GM21723 (cell line): ENCODE results near the gene LAMA2.

Source experiments
- ATAC-seq: cut with Tn5 transposase; IDR thresholded peaks from one replicate; pipeline ENCODE4 v1.9.1; 2021; ENCODE audit warnings: mild to moderate bottlenecking, moderate library complexity; ENCODE audit not compliant: unreplicated experiment

The LAMA2 gene

DNA sequence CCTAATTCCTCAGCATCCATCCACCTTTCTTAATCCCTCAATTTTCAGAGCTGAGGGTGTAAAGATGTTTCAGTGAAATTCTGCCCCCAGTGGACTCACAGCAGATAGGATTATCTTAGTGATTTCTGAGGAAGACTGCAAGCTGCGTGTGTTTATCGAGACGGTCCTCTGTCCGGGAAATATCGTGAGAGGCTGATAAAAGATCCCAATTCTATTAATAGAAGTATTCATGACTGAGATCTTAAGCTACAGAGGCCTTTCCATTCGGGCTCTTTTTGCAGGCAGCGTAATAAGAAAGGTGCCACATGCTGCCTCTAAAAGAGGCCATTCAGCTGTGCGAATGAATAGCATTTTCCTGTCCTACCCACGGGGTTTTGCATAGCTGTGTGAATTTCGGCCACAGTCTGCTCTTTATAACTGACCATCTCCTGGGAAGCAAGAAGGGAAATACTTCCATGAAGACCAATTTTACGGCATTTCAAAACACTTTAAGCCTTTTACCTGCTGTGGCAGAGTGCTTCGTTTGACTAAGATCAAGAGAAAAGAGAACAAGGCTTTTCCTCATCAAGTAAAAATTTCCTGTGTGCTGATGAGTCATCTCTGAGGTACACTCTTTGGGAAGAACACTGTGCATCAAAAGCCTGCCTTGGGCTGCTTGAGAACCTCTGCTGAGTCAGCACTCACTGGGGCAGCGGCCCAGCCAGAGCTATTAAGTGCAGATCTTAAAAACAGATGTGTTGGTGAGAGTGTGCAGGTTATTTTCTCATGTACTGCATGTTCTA, 618.2 kb downstream of the LAMA2 start:
- no peak for ATAC-seq

DNA sequence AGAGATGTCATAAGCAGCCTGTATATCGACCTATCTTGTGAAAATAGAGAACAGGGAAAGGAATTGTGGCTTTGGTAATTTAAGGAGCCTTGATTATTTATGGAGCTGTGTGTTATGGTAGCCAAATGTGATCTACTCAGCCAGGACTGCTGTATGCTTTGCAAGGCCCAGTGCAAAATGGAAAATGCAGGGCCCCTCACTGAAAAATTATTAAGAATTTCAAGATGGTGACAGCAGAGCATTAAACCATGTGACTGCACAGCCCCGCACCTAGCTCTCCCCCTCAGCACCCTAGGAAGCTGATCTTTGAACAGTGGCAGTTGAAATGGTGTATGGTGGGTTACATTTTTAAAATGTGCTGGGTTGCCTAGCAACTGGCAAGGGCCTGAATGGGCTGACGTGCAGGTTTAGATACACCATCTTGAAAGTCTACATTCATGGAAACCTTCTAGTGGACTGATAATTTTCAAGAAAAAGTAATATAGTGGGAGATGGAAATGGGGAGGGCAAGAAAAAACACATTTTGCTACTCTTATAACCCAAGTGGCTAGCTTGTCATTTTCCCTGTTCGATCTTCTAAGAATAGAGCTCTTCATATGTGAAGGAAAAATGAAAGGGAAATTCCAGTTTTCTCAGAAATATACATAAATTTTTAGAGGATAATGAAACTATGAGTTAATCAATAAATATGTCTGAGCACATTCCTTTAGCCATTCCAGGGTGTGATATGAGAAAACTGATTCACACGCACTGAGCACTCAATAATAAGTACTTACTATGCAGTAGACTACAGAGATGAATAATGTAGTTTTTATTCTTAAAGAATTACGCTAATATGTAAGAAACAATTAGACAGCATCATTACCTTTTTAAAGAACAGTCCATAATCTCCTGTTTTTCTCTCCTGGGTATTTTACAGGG, 619.1 kb downstream of the LAMA2 start:
- ATAC-seq = no peak

DNA sequence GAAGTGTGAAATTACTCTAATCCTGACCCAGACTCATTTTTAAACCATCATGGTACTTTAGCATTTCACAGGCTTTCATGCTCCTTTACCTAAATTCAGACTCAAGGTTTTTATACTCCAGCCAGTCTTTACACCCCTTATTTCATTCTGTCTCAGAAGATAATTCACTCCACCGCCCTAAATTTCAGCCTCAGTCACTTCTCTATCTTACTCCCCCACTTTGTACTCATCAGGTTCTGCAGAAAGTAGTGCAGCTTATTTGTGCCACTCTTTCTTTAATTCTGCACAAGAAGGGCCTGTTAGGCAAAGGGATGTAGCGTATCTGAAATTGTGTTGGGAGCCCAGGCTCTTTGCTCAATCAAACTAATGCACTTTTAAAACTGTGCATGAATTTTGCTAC, 621.5 kb downstream of the LAMA2 start:
- no peak for ATAC-seq

DNA sequence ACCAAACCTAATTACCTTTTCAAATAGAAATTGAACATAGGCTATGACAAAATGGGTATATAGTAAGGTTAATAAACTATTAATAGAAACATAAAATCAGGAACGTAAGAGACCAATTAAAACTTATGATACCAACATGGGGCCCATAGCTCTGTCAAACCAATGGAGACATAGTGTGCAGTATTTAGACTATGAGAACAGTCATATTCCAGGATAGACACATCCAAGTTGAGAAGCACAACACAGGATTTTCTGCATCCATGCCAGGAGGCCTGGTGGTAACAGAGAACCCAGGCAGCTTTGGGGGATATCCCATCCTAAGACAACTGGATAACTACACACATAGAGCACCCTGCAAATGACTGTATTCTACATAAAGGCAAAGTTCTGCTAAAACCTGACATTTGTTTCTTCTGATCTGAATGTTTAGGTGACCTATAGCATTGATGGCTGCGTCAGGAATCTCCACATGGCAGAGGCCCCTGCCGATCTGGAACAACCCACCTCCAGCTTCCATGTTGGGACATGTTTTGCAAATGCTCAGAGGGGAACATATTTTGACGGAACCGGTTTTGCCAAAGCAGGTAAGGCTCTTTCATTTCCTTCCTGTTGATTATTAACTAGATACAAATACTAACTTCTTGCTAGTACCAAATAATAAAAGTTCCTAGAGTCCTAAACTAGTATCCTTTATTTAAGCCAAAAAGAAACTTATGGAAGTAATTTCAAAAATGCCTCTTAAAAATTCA, 624.3 kb downstream of the LAMA2 start:
- no peak for ATAC-seq

DNA sequence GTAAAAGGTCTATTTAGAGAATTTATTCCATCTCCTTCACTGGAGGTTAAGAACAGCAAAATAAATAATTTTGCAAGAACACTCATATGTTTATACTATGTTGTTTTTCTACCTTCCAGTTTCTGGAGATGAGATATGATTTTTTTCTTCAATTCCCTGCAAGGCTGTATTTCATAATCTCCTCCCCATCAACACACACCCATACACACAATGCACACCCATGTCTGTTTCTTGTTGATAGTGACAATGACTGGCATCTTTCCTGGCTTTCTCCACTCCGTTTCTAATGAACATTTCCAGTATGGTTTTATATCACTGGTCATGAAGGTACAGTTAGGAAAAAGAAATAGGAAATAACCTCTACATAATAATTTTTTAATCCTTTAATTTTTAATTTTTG, 624.9 kb downstream of the LAMA2 start:
- ATAC-seq = no peak

DNA sequence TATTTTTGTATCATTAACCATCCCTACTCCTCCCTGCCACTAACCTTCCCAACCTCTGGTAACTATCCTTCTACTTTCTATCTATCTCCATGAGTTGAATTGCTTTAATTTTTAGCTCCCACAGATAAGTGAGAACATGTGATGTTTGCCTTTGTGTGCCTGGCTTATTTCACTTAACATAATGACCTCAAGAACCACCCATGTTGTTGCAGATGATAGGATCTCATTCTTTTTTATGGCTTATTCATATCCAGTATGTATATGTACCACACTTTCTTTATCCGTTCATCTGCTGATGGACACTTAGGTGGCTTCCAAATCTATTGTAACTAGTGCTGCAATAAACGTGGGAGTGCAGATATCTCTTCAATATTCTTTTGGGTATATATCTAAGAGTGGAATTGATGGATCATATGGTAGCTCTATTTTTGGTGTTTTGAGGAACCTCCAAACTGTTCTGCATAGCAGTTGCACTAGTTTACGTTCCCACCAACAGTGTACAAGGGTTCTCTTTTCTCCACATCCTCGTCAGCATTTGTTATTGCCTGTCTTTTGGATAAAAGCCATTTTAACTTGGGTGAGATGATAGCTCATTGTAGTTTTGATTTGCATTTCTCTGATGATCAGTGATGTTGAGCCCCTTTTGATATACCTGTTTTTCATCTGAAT, 625.7 kb downstream of the LAMA2 start:
- no peak for ATAC-seq

DNA sequence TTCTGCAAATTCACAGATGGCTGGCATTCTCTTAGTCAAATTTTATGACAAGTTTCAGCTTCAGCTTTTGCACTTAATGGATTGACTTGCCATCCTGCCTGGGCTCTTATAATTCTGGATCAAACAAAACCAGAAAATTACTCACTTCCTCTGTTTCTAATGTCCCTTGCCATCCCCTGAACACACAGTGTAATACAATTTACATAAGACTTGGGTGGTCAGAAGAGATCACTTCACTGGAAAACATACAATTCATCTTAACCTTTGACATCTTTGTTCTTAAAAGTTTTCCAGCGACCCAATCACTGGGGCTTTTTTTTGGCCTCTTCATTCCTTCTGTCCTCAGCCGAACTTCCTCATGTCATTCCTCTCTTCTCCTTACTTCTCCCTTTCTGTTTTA, 628.0 kb downstream of the LAMA2 start:
- no peak for ATAC-seq

DNA sequence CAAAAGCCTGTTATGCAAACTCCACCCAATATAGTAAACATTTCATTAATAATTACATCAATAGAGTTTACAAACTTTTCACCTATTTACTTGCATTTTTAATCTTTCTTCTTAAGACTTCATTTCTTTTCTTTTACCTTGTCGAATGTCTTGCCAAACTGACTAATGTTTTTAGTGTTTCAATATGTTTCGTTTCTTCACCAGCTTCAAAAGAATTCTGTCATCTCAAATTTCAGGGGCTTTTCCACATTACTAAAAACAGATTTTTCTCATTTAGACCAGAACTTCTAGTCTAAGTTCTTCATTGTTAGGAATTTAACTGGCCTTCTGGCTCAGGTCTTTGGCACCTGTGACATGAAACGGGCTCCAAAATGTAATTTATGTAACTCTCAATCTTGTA, 630.5 kb downstream of the LAMA2 start:
- no peak for ATAC-seq

DNA sequence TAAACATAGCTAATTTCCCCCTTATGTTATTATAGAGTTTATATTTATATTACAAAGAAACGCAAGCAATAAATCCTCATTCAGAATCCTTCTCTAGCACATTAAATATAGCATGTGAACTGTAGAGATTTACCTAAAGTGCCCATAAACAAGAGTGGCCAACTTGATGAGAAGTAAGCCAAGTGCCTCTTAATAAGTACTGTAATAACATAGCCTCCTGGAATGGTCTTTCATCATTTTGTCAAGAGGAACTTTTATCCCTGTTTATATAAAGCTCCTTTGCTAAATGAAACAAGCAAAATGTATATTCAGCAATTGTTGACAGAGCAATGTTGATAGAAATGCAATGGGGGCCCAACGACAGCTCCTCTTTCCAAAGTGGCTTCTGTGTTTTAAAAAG, 632.1 kb downstream of the LAMA2 start:
- no peak for ATAC-seq

DNA sequence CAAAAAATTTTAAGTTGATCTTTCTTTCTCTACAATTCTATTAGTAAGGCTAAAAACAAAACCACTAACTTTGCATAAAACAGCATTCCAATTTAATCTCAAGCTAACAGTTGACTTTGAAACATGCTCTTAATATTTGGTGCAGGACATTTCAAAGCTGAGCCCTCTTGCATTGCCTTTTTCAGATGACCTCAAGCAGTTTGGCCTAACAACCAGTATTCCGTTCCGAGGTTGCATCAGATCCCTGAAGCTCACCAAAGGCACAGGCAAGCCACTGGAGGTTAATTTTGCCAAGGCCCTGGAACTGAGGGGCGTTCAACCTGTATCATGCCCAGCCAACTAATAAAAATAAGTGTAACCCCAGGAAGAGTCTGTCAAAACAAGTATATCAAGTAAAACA, 633.1 kb downstream of the LAMA2 start:
- ATAC-seq = no peak

DNA sequence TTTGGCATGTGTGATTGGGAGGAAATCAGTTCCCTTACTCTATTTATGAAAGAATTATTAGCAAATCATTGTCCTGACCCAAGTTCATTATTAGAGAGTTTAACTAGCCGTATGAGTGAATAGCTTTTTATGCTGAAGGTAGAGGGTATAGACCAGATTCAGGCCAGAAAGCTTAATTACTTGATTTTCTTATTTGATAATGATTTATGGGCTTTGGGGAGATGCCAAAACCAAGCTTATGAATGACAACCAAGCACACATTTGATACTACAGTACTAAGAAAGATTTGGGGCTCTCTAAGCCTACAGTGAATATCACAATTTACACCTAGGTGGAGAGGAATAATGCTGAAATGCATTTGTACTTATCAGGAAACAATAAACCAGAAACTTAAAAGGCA, 633.8 kb downstream of the LAMA2 start:
- no peak for ATAC-seq

DNA sequence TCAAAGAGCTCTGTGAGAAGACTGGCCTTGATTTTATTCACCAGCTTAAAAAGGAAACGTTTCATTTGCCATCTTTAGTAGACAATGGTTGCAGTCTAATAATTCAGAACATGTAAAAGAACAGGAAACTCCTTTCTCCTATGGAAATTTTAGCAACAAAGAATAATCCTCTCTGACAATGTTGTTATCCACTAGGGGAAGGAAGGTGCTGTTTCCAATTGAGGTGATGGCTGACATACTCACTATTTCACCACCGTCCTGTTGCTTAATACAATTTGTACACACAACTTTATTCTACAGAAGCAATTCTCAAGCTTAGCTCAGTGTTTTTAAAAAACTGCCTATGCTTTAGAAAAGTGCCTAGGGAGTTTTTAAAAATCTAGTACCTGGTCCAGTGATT, 634.4 kb downstream of the LAMA2 start:
- no peak for ATAC-seq

DNA sequence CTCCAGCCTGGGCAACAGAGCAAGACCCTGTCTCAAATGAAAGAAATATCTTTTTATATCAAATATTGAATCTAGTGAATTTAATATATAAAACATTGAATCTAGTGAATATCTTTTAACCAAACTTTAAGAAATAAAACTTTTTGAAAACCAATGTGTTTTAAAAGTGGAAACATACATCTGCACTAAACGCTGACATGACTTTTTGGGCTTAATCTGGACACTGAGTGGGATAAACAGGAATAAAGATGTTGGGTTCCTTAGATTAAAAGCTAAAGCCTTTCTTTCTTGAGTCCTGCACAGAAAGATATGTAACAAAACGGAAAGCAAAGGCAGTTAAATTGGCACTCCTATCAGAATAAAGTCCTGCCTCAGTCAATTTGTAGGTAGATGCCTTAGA, 636.8 kb downstream of the LAMA2 start:
- ATAC-seq = no peak

DNA sequence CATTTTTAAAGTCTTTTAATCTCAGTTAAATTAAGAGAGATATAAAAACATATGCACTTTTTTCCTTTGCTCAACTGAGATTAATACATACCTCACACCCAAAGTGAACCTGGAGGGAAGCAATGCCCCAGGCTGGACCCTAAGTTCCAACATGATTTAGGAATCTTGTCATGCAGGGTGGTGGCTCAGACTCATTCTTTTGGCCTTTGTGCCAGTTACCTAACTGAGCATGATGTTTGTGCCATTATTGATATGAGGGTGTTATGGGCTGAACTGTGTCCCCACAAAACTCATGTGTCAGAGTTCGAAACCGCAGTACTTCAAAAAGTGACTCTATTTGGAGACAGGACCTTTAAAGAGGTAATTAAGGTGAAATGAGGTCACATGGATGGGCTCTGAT, 639.0 kb downstream of the LAMA2 start:
- ATAC-seq = no peak

DNA sequence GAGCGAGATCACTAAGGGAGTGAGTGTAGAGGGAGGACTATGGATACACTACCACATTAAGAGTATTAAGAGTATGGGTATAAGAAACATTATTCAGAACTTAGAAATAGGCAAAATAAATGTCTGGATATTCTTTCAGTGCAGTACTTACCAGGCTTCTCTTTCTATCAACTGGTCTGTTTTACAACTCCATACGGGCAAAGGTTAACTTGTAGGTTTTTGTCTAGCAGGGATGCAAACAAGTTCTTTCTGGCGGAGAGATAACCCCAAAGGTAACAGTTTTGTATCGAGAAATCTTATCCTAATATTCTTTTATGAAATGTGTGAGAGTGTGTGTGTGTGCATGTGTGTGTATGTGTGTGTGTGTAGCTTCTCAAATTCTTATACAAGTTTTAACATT, 640.9 kb downstream of the LAMA2 start:
- ATAC-seq = no peak

DNA sequence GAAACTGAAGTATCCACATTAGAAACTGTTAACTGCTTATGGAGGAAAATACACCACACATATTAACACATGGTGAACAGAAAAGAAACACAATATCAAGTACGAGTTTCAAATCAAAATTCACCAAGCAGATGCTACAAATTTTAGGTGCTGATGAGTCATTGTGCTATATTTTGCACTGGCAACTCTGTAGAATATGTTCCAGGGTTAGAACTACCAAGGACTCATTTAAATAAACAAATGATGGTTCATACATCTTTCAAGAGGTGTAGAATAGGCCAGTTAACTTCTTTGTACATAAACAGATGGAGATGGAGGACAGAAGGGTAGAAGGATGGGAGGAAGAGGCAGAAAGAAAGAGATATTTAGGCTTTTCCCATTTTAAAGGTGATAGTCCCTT, 642.1 kb downstream of the LAMA2 start:
- no peak for ATAC-seq

DNA sequence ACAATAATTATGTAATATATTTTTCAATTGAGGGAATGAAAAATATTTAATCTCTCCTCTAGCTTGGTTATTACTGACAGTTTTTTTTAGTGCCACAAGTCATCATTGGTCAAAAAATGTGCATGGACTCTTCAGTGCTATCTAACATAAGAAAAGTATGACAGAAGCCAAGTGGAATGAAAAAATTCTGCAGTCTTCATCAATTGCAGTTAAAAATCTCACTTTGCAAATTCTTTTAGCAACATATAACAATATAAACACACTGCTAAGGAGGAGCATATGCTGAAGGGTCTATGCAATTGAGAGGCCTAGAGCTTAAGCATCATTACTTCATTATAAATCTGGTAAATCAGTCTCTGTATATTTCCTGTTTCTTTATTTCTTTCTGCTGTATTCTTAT, 652.0 kb downstream of the LAMA2 start:
- ATAC-seq = no peak

DNA sequence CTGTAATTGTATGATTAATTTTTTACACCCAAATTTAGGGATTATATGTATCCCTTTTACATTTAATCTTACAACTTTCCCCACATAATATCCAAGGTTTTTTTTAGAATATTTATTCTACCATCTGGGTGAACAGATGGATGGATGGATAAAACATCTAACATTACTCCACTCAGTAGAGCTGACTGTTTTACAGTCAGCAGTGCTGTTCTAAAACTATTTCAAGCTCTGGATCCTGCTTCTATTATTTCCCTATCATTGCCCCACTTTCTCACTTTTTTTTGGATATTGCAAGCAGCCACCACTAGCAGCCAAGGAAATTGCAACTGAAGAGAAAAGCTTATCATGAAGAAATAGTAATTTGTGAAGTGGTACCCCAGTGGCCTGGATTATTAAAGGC, 653.3 kb downstream of the LAMA2 start:
- ATAC-seq = no peak

DNA sequence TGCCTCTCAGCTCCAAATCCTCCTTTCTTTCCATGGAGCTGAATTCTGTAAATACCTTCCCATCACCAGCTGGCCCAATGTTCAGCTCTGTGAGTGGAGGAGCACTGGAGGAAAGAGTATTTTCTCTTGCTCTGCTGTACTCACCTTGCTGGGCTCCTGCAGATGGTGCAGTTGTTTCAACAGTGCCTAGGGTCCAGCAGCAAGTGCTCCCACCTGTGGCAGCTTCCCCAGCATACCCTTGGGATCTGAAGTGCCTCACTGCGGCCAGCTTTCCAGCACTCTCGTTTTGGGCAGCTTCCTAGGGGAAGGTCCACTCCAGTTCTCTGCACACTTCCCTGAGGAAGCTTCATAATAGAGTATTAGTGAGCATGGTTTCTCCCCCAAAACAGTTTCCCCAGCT, 656.1 kb downstream of the LAMA2 start:
- ATAC-seq = no peak

DNA sequence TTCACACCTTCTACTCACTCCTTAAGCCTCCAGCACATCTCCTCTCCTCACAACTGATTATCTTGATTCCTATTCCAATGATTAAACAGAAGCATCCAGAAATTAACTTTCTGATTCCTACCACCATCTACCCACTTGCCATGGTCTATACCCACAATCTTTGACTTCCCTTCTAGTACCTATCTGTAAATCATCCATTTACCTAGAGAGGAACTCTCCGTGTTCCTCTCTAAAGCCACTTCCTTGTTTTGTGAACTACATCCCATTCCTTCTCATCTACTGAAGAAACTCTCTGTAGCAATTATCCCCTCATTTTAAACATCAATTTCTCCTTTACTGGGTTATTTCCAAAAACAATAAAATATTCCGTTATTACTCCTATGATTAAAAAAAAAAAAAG, 659.8 kb downstream of the LAMA2 start:
- no peak for ATAC-seq

DNA sequence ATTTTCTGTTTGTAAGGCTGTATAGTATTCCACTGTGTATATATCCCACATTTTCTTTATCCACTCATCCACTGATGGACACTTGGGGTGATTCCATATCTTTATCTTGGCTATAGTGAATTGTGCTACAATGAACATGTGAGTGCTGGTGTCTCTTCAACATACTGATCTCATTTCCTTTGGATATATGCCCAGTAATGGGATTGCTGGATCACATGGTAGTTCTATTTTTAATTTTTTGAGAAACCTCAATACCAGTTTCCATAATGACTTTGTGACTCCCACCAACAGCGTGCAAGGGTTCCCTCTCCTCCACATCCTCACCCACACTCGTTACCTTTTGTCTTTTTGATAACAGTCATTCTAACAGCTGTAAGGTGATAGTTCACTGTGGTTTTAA, 661.0 kb downstream of the LAMA2 start:
- ATAC-seq = no peak
